ENCODE measurements around the gene RAP1GAP2.

The RAP1GAP2 gene

DNA sequence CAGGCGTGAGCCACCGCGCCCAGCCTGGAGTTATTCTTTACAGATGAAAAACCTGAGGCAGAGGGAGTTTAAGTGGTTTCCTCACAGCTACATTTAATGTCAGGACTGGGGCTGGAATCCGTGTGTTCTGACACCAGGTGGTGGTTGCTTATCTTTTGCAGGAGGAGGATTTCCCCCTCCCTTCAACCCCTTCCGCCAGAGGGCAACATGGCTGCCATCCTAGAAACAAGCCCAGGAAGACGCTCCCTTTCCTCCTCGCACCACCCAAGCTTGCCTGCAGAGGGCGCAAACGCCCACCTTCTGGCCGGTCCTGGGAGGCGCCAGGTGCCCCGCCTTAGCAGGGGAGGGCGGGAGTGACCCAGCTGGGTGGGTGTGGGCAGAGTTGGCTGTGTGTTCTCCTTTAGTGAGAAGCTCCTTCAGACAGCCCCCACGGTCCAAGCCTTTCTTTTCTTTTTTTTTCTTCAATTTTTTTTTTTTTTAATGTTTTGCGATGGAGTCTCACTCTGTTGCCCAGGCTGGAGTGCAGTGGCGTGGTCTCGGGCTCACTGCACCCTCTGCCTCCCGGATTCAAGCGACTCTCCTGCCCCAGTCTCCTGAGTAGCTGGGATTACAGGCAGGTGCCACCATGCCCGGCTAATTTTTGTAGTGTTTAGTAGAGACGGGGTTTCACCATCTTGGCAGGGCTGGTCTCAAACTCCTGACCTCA lies 9.9 kb upstream of the RAP1GAP2 start:
- peak; percentile 100 for DNase-seq

GRCh38 chr17:2789700-2790099 lies 6.5 kb upstream of the RAP1GAP2 start:
- DNase-seq = no peak

DNA sequence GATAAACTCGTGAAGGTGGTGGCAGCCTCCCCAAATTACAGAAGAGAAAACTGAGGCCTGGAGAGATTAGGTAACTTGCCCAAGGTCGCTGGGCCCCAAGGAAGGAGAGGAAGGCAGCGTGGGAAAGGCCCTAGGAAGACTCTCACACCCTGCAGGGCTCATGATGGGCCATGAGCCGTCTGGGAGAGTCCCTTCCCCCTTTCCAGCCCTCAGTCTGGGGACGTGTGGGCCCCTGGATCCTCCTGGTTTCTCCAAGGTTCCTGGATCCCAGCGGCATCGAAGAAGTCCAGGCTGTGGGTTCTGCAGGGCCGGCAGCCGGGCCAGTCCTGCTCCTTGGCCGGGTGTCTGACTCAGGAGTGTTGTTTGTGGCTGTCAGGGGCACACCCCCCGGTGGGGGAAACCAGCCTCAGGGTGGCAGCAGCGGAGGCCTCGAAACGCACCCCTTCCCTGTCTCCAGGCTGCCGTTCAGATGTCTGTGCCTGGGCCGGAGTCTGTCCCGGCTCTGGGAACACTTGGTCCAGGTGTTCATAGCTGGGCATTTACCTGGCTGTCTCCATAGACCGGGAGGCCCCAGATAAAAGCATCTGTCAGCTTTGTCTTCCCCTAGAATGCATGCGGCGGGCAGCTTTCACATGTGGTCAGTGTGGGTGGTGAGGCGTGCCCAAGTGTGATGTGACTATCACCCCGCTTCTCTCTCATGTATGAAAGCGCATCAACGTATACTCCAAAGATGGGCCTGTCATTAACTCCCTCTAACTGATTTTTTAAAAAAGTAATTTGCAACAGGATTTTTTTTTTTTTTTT lies 3.7 kb upstream of the RAP1GAP2 start:
- no peak for DNase-seq

DNA sequence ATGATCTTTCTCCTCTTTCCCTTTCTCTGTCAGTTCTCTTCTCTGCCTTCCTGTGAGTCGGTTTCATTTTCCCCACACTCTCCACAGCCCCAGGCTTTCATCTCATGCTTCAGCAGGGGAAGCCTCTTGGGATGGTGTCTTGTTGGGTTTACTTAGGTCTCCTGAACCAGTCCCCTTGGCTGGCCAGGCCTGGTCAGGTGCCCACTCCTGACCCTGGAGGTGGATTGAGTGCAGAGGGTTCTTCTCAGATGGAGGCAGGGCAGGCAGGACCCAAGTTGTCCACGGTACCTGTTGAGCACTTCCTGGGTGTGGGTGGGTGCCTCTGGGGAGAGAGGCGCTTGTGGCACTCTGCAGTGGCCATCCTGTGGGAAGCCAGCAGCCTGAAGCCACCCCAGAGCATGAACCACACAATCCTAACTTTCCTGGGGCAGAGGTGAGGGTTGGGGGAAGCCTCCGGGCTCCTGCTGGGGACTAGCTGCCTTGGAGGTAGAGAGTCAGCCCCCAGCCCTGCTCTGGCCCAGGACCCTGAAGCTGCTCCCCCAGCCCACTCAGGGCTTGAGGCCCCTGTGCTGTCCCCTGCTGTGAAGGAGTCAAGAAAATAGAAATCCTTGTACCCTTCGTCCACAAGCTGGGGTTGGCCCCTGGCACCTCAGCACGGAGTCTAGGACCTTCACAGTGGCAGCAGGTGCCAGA lies 2.0 kb upstream of the RAP1GAP2 start:
- no peak for DNase-seq

- DNase-seq = no peak
Observed at GRCh38 chr17:2795441-2796163, 636 bp upstream of the RAP1GAP2 start.

DNA sequence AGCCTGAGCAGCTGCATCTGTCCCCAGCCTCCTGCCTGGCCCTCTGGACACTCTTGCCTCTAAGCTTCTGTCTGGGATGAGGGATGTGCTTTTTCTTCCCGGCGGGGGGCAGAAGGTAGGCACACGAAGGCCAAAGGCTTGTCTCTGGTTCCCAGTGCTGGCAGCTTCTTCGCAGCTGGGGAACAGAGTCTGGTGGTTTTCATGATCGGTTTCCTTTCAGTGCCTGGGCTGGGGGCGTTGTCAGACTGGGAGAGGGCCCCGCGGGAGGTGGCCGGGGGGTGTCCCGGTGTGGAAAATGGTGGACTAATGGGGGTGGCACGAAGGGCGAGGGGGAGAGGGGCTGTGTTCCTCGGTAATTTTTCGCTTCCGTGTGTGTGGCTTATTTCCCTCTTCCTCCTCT lies 988 bp downstream of the RAP1GAP2 start:
- DNase-seq = no peak

DNA sequence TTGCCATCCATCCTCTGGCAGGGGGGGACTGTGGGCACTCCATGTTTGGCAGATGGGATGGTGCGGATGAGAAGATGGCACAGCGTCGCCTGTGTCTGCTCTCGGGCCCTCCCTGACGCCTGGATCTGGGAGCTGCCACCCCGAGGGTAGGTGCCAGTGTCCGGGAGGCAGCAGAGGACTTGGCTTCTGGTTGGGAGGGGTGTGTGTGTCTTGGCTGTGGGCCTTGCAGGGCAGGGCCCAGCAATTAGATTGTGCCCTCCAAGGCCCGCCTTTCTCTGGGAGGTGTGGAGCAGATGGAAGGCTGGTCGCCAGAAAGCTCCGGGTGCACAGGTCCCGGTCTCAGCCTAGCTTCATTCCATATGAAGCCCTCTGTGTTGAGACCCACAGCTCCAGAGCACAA lies 1.4 kb downstream of the RAP1GAP2 start:
- no peak for DNase-seq

GRCh38 chr17:2798188-2798587 lies 1.9 kb downstream of the RAP1GAP2 start:
- no peak for DNase-seq

DNA sequence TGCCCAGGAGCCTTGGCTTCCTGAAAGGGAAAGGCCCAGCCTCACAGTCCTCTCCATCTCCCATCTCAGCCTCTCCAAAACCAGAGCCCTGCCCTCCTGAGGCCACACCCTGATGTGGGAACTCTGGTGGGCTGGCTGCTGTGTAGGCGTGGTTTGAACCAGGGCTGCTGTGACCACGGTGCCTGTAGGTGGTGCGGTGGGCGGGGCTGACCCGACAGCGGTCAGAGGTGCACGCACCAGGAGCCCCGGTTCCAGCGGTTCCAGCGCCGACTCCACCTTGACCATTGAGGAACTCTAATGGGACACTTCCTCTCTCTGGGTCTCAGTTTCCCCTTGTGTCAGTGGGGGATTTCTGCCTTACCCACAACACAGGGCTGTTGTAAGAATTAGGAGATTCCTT lies 2.4 kb downstream of the RAP1GAP2 start:
- DNase-seq = peak; percentile 81

- no peak for DNase-seq
Observed at GRCh38 chr17:2799653-2800052, 3.4 kb downstream of the RAP1GAP2 start.

DNA sequence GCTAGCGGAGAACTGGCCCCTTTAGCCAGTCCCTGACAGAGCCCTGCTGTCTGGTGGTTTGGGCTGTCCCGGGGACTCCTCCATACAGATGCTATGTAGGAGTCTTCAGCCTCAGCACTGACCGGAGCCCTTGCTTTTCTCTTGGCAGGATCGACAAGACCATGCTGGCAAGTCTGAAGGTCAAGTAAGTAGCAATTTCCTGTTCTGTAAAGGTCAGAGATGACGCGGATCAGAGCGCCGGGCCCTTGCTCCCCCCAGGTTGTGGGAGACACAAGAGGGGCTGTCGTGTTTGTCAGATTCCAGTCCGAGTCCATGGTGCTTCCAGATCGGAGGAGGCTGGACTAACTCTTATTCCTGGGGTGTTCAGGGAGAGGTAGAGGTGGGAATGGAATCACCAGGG lies 4.1 kb downstream of the RAP1GAP2 start:
- DNase-seq = no peak

GRCh38 chr17:2801841-2802240 lies 5.6 kb downstream of the RAP1GAP2 start:
- no peak for DNase-seq

GRCh38 chr17:2802574-2802973 lies 6.3 kb downstream of the RAP1GAP2 start:
- no peak for DNase-seq

- DNase-seq = no peak
Observed at GRCh38 chr17:2803386-2803785, 7.1 kb downstream of the RAP1GAP2 start.

GRCh38 chr17:2803971-2804370 lies 7.7 kb downstream of the RAP1GAP2 start:
- no peak for DNase-seq

DNA sequence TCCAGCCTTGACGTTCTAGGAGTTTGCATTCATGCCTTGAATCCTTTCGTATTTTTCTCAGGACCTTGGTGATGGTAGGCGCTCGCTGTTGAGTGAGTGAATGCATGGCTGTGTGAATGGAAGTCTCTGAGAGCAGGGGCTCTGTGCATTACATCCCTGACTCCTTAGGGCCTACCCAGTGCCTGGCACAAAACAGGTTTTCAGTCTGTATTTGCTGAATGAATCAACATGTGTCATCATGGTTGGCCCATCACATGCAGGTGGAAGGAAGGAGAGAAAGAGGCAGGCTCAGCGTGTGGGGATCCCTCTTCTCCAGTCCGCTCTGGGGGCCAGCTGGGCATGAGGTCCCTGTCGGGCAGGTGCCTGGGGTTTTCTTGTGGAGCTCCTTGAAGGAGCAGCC lies 8.7 kb downstream of the RAP1GAP2 start:
- DNase-seq = no peak

- no peak for DNase-seq
Observed at GRCh38 chr17:2805961-2806360, 9.7 kb downstream of the RAP1GAP2 start.

GRCh38 chr17:2808367-2809335 lies 12.4 kb downstream of the RAP1GAP2 start:
- no peak for DNase-seq

- DNase-seq = no peak
Observed at GRCh38 chr17:2809337-2809736, 13.1 kb downstream of the RAP1GAP2 start.

- no peak for DNase-seq
Observed at GRCh38 chr17:2814049-2814448, 17.8 kb downstream of the RAP1GAP2 start.

- DNase-seq = no peak
Observed at GRCh38 chr17:2814481-2815341, 18.5 kb downstream of the RAP1GAP2 start.
